Ammon's horn (tissue), 1 donor: ENCODE data around the gene PDGFB.

ENCODE experiments used
- DNase-seq: peaks from one replicate; pipeline ENCODE4 v3.0.0-alpha.2; 2016; ENCODE audit warnings: low spot score

Gene PDGFB

DNA sequence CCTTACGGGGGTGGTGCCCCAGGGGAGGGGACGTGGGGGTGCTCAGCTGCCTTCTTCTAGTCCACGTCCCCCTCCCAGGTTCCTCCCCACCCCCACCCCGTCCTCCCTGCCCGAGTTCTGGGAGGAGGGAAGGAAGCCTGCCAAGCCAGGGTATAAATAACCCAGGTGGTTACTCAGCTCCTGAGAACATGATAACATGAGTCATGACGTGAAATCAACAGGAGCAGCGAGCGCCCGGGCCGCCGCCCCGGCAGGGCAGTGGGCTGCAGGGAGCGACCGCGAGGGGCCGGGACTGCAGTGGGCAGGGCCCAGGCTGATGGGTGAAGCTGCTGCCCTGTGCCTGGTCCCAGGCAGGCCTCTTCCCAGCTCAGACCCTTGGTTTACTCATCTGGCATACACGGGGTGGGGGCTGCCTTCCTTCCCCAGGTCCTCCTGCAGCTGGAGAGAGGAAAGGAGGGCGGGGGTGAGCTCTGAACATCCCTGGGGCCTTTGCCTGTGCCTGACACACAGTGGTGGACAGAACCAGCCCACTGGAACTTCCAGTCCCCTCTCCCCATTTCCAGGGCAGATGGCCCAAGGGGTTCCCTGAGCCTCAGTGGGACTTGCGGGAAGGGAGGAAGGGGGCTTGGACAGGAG is 8.8 kb upstream of the PDGFB start:
- peak; percentile 51 for DNase-seq

DNA sequence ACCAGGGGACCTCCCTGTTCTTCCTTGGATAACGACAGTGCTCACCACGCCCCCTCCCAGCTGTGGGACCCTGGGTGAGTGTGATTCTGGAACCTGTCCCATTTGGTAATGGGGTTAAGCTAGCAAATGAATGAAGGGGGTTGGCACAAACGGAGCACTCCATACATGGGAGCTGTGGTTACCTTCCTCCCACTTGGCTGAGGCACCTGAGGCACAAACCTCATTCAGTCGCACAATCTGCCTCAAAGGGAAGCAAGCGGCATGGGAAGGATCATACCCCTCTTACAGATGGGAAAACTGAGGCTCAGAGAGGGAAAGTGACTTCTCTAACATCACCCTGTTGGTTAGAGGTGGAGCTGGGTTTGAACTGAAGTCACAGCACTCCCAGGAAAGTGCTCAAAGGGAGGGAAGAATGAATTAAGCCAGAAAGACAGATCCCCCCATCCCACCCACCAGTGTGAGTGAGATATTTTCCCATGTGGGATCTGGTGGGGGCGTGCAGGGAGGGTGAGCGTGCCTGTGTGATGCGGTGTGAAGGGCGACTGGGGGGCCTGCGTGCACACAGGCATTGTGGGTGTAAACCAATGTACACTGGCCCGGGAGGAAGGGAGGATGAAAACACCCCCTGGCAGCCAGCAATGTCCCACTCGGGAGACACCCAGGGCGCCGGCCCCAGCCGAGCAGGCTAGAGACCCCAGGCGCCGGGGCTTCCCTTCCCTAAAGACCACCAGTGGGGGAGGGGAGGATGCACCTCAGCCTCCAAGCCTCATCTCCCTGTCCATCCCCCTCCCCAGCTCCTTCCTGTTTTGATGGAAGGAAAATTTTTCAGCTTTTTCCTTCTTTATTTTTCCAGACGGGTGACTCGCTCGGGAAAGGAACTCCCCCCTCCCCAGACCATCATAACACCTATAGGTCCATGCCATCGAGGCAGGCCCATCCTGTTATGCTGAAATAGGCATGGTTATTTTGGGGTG is 8.0 kb upstream of the PDGFB start:
- DNase-seq, result no peak

DNA sequence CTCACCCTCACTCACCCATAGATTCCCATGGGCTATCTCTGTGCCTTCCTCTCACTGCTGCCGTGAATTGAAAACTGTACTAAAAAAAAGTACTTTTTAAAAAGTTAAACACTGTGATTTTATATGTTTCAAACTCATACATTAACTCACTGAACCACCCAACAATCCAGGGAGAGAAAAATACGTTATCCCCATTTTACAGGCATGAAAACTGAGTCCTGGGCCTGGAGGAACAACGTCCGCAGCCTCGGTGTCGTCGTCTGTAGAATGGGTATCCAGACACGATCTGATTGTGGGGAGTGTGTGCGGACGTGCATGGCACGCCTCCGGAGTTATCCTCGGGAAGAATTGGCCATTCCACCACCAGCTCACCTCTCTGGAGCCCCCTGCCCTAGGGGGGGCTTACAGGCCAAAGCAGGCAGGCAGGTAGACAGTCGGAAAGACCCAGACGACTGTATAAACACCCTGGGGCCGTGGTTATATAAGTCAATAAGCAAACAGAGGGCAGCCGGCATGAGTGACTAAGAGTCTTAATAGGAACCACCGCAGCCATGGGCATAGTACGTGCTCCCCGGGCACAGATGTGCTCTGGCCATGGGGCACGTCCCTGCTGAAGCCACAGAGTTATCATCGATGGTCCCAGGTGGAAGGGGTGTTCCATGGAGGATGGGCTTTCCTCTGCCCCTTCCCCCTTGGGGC is 7.1 kb upstream of the PDGFB start:
- DNase-seq, result no peak

DNA sequence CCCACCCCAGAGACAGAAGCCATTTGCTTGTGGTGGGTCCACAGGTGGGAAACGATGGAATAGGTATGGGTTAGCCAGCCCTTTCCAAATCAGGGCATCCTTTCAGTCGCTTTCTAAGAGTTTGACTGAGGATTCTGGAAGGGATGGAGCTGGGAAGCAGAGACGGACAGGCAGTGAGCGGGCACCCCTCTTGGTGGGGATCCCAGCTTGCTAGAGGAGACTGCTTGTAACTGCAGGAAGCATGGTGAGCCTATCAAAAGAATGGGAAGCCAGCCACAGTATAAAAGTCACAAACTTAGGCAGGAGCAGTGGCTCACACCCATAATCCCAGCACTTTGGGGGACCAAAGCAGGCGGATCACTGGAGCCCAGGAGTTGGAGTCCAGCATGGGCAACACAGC is 6.1 kb upstream of the PDGFB start:
- DNase-seq, result no peak

DNA sequence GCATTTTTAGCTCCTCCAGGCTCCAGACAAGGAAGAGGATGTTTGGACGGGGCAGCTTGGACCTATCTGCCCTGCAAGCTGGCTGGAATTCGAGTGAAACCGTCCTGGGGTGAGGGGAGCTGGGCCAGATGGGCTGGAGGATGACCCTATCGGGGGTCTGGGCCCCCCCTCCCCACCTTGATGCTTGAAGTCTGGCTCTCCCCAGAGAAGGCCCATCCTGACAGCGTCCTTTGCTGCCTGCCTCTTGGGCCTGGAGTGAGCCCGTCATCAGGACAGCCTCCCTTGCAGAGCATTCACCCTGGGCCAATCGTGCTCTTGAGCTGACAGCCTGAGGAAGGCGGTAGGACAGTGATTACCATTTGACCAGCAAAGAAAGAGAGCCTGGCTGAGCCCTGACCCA is 5.3 kb upstream of the PDGFB start:
- no peak for DNase-seq

DNA sequence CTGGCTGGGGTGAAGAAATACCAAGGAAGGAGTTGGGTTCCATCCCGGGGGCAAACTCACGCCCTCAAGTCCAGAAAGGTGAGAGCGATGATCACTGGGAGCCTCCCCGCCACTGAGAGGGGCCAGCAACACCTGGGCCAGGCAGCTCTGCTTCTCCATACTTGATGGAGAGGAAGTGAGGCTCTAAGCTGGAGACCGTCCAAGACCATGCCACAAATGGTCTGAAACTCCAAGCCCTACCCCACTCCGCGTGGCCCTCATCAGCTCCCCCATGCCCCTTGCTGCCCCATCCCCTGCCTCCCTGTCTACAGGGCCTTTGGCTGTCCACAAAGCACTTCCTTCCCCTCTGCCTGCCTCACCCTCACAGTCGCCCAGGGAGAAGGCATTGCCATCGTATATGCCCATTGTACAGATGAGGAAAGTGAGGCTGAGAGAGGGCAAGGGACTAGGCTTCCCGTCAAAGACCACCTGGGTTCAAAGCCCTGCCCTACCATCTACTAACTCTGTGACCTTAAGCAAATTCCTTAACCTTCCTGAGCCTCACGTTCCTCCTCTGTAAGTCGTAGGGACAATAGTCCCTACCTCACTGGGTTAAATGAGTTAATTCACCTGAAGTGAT is 4.4 kb upstream of the PDGFB start:
- DNase-seq, result peak; percentile 47

DNA sequence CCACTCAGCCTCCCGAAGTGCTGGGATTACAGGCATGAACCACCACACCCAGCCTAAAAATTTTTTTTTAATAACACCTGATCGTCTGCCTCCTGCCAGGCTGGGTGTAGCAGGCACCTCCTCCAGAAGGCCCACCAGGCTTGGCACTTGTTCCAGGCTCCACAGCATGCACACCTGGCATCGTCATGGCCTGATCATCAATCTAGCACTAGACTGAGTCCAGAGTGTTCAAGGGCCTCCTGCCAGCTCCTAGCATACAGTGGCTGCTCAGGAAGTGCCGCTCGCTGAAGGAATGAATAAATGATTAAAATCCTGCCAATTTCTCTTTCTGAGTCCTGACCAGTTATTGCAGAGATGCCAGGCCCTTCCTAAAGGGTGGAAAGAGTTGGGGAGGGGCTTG is 3.5 kb upstream of the PDGFB start:
- DNase-seq, result no peak

DNA sequence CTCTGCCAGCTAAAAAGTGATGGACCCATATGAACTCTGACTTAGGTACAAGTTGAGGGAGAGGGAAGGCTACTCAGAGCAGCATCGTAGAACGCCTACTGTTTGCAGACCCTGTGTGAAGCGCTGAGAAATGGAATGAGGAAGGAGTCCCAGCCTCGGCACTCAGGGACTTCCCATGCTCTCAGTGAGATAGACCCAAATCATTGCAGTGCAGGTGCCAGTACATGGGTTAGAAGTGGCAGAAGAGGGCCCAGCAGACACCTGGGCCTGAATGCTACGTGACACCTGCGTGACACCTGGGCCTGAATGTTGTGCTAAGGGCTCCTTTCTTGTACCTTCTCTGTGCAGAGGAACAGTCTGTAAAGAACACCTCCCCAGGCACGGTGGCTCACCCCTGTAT is 2.6 kb upstream of the PDGFB start:
- DNase-seq, result no peak

DNA sequence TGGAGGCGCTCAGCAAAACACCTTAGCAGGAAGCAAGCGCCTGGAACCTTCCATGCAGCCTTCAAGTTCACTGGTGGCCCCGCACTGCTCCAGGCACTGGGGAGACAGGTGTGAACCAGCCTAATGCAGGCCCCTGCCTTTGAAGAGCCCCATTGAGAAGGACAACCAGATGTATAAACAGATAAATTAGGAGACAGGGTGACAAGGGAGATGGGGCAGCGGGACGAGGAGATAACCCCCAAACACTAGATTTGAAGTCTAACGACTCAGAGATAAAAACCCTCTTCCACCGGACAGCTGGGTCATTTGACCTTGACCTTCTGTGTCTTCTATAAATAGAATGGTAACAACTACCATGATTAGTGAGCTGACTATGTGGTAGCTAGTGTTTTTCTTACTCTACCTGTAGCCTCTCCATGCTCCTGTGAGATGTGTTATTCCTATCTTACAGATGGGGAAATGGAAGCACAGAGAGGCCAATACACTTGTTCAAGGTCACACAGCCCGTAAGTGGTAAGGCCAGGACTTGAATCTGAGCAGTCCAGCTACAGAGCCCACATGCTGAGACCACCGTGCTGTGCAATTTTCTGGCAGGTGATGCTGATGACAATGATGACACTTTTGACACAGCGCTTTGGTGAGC is 2.0 kb upstream of the PDGFB start:
- DNase-seq, result no peak

DNA sequence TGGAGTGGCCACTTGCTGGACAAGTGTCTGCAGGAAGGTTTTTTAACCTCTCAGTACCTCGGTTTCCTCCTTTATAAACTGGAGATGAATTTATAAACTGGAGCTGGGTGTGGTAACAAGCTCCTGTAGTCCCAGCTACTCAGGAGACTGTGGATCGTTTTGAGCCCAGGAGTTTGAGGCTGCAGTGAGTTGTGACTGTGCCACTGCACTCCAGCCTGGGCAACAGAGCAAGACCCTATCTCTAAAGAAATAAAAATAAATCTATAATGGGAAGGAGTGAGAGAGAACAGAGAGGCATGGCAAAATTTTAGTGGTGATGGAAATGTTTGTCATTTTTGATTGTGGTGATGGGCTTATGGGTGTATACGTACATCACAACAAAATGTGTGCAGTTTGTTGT is 1.4 kb upstream of the PDGFB start:
- DNase-seq, result no peak

DNA sequence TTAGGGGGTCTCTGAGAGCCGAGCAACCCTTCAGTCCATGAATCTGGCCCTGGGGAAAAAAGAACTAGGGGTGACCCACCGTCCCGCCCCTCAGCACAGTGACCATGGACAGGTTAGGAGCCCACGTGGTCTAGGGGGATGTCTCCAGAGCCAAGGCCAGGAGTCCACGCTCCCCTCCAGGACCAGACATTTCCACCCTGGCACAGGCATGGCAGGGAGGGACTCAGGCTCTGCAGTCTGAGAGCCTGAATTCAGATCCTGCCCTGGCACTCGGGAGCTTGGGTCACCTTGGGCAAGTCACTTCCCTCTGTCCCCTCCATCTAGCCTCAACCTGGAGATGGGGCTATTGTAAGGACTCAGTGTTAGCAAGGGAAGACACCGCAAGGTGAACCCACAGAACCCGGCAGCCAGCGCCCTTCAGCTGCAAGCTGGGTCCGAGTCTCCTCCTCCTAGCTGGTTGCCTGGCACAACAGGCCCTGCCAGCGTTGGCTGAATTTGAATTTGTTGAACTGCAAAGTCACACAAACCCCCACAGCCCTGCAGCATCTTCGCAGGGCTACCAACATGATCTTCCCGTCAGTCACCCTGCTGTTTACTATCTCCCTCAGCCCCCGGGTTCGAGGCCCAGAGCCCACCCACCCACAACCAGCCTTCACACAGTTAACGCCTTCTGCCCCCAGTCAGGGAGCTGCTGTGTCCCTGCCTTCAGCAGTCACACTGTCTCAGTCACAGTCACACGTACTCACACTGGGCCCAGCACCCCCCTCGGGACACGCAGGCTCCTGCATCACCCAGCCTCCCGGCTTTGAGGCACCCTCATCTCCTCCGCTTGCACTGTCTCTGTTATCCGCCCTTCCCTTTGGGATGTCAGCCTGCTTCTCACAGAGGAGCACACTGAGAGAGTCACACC is 603 bp upstream of the PDGFB start:
- DNase-seq, result peak; percentile 65

DNA sequence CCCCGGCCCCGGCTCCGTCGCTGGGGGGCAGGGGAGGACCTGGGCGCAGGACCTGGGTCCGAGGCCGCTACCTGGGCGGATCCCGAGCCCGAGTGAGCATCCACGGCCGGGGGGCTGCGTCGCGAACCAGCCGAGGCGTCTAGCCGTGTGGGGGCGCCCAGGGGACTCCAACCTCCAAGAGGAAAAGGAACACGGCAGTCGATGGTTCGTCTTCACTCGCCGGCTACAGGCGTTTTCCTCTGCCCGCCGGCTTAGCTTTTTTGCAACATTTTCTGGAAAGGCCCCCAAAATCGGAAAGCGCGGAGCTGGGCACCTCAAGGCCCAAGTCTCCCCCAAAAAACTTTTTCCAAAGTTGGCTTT is 666 bp downstream of the PDGFB start:
- no peak for DNase-seq

DNA sequence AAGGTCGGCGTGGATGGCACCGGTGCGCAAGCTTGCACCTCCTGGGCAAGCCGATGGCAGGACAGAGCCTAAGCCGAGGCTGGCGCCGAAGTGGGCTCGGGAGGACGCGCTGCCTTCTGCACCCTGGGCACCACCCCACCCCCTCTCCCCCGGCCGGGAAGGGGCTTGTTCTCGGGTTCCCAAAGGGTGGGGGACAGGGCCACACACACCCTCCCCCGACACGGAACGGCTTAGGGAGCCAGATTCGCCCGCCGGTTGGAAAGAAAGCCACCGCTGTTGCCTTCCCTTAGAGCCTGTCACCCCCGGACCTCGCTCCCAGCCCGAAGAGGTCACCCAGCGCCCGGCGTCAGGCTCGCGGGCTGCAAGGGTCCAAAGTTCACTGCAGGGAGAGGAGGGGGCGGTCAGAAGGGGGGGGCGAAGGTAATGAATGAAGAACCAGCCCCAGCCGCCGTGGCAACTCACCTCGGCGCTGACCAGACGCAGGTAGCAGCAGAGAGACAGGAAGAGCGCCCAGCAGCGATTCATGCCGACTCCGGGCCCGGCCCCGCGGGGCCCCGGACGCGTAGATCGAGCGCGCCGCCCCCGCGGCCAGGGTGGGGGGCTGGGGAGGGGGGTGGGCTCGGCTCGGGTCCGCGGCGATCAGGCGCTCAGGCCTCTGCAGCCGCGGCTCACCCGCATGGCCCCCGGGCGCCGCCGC is 1.2 kb downstream of the PDGFB start:
- no peak for DNase-seq

DNA sequence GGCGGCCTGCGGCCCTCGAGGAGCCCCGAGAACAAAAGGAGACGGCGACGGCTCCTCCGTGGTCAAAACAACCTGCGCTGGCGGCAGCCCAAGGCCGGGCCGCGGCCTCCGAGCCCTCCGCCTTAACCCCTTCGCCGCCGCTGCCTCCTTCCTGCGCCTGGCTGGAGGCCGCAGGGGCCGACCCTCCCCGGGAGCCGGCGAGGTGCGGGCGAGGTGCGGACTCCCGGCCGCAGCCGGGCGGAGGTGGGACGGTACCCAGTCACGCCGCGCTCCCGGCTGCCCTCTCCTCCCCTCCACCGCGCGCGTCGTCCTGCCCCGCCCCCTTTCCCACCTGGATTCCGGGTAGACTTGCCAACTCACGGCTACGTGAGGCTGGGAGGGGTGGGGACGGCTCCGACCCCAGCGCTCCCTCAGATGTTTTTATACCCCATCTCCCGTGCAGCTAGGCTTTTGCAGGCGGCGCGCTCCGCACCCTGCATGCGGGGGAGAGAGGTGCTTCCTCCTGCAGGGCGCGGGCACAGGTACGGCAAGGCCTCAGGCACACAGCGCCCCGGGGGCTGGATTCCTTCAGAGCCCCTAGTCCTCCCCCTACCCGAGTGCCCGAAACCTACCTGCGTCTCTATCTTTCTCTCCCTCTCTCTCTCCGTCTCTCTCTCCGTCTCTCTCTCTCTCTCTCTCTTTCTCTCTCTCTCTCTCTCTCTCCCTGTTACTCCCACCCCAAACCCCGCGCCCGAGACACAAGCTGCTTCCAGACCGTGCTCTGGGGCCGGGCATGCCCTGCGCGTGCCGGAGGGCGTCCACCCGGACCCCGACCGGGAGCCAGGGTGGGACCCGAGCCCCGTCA is 2.0 kb downstream of the PDGFB start:
- no peak for DNase-seq

DNA sequence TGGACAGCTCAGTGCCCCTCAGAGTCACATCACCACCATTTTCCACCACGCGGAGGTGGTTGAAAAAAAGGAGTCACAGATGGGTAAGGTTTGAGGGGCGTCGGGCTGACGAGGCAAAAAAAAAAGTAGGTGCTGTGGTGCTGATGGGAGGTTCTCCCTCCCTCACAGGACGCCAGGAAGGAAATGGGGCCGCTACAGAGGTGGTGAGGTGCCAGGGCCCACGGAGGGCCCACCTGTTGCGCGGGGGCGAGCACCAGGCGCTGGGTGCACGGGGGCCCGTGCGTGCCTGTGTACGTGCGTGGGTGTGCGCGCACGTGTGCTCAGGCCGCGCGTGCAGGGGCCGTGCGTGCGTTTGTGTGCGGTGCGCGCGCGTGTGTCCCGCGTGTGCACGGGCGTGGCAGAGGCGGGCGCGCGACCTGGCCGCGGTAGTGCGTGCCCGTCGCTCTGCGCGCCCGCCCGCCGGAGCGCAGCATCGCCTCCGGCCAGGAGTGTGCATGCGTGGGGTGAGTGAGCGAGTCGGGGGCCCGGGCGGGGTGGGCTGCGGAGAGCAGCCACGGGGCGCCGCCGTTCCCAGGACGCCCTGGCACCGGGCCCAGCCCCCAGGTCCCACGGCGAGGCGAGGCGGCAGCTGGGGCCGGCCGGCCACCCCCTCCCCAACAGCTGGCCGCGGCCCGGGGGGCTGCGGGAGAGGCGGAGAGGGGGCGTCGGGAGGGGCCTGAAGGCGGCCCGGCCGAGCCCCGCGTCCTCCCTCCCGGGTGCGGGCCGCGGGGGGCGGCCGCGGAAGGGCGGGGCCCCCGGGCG is 2.8 kb downstream of the PDGFB start:
- no peak for DNase-seq

DNA sequence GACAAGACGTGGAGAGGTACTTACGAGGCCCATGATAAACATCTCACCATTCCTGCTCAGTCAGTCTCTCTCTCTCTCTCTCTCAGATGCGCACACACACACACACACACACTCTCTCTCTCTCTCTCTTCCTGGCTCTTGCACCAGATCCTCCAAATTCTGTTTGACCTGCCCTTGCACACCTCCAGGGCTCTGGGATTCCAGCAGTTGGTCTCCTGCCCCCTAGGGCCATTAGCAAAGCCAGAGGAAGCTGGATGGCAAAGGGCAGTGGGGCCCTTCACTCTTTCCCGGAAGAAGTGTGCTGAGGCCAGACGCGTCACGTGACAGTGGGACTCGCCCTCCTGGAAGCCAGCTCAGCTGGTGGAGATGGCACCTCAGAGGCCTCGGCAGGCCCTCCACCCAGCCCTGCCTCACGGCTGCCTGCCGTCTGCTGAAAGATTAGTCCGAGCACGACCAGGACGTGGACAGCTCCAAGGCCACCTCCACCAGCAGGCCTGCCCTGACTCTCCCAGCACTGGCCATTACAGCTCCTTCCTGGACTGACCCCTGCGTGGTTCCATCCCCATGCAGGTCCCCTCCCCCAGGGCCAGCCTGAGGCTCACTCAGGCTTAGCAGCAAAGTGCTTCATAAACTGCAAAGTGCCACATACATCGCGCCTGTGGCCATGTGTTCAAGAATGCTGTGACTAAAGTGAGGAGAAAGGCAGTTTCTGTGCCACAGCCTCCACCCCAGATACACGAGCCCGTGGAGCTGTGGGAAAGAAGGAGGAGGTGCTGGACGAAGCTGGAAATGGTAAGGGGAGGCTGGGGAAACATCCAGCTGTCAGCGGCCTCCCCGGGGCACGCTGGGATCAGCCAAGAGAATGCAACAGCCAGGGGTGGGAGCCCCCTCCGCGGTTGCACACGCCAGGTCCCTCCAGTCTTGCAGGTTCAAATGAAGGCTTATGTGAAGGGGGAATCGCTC is 3.7 kb downstream of the PDGFB start:
- no peak for DNase-seq
